WI38 (cell line): ENCODE measurements around the gene ZNF473.

Experiments used
- H3K4me3 ChIP-seq: 2 replicates; pipeline ENCODE4 v1.5.1; 2011; ENCODE audit warnings: low read depth, mild to moderate bottlenecking, control low read depth, low read length
- TF ChIP-seq, protein P1 (sequence below): IDR thresholded peaks from 2 replicates; pipeline ENCODE4 v1.5.1; 2012; ENCODE audit warnings: low read depth, mild to moderate bottlenecking, control low read depth, low read length

The ZNF473 gene

DNA sequence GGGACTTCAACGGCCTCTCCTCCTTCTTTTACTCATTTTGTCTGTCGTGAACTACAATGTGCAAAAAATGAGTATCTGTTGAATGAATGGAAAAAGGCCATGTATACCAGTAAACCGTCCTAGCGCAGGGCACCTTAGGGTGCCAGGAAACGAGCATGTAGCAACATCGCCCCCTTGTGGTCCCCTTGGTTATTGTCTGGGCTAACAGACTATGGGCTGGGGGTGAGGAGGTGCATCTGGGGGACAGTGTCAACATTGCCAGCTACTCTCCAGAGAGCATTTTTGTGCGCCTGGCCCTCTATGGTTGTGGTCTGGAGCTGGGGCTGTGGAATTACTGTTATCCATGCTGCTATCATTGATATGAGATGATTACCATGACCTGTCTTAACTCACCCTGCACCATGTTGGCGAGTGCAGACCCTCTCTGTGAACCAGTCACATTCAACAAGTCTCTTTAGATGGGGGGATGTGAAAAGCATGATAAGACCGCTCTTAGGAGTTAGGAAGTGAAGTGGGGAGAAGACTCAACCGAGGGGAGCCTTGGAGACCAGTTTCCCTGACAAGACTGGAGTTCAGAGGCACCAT is 42.1 kb upstream of the ZNF473 start:
- H3K4me3 ChIP-seq, result no peak overlapping the region
- TF ChIP-seq, protein P1, sequence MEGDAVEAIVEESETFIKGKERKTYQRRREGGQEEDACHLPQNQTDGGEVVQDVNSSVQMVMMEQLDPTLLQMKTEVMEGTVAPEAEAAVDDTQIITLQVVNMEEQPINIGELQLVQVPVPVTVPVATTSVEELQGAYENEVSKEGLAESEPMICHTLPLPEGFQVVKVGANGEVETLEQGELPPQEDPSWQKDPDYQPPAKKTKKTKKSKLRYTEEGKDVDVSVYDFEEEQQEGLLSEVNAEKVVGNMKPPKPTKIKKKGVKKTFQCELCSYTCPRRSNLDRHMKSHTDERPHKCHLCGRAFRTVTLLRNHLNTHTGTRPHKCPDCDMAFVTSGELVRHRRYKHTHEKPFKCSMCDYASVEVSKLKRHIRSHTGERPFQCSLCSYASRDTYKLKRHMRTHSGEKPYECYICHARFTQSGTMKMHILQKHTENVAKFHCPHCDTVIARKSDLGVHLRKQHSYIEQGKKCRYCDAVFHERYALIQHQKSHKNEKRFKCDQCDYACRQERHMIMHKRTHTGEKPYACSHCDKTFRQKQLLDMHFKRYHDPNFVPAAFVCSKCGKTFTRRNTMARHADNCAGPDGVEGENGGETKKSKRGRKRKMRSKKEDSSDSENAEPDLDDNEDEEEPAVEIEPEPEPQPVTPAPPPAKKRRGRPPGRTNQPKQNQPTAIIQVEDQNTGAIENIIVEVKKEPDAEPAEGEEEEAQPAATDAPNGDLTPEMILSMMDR, result peak; percentile 90

DNA sequence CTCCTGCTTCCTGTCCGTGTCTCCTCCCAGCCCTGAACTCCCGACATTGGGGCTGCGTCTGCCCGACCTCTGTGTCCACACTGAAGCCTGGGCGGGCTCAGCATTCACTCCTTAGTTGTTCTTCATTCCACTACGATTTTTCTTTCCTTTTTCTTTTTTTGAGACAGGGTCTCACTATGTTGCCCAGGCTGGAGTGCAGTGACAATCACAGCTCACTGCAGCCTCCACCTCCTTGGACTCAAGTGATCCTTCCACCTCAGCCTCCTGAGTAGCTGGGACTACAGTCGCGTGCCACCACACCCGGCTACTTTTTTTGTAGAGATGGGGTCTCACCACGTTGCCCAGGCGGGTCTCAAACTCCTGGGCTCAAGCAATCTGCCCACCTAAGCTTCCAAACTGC is 41.3 kb upstream of the ZNF473 start:
- no peak overlapping the region for H3K4me3 ChIP-seq
- TF ChIP-seq, protein P1, result no peak

DNA sequence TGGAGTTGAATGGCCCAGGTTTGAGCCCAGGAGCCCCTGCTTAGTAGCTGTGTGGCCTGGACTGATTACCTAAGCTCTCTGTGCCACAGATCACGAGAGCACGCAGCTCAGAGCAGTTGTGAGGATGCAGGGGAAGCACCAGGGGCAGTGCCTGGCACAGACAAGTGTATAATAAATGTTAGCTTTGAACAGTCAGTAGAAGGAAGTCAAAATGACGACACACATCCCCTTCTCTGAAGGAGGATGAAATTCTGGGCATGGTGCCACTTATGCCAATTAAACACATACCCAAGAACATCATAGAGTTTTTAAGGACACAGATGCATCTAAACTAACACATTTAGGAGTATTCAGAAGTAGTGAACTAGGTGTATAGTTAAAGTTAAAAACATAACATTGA is 39.9 kb upstream of the ZNF473 start:
- H3K4me3 ChIP-seq, result no peak overlapping the region
- TF ChIP-seq, protein P1, result no peak

DNA sequence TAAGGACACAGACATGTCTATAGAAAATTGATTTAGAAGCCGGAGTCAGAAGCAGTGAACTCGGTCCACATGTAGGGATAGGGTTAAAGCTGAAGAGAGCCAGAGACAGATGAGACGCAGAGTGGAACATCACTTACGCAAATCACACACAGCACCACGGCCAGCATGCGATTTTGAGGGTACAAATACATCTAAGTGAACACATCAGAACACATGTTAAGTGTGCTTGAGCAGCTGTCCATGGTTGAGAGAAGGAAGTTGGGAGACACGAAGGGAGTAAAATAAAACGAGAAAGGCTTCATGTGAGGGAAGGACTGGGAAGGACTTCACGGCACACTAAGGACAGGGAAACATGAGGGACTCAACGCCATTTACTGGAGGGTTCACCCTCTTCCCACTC is 39.5 kb upstream of the ZNF473 start:
- TF ChIP-seq, protein P1, result no peak
- H3K4me3 ChIP-seq, result no peak overlapping the region

DNA sequence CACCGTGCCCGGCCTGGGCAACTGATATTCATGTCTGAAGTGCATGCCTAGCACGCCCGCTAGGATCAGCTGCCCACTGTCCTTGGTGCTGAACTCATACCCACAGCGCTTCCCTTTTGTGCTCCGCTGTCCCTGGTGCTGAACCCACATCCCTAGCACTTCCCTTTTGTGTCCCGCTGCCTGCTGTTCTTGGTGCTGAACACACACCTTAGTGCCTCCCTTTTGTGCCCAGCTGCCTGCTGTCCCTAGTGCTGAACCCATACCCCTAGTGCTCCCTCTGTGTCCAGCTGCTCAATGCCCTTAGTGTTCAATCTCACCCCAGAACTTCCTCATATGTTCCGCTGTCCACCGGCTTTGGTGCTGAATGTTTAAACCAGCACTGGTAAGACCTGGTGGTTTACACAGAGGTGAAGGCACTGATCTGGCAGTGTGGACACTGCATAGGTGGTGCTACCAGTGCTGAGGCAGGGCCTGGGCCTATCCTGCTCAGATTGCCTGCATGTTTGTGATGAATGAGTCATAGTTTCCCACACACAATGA is 38.6 kb upstream of the ZNF473 start:
- H3K4me3 ChIP-seq, result no peak overlapping the region
- TF ChIP-seq, protein P1, result no peak

DNA sequence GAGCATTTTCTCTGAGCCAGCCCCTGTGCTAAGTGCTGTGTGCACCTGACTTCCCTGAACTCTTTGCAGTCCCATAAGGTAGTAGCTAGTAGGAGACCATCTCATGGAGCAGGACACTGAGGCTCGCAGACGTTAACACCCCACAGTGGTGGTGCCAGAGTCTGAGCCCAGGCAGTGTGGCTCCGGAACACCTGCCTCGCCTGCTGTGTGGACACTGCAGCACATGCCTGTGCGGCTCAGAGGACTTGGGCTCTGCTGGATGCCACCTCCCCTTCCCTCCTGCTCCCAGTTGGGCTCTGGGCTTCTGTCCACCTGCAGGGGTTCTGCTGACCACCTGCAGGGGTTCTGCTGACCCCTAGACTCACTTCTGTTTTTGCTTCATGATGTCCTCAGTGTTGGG is 37.8 kb upstream of the ZNF473 start:
- H3K4me3 ChIP-seq, result no peak overlapping the region
- TF ChIP-seq, protein P1, result no peak

DNA sequence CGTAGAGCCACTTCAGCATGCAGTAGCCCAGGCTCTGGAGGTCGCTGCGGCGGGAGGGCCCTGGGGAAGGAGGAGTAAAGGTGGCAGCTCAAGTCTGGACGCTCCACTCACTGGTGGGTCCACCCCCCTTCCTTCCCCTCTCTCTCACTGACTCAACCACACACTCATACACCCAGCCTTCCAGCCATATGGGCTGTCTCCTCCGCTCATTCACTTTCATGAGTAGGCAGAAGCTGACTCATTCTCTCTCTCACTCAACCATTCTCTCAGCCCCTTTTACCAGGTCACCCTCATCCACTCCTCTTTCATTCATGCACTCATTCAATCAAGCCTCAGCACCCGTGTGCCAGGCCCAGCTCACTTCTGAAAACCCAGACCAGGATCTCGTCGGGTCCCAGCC is 37.4 kb upstream of the ZNF473 start:
- no peak overlapping the region for H3K4me3 ChIP-seq
- TF ChIP-seq, protein P1, result no peak
